ENCODE results near the gene ANKRD35.
"Not testable (repeated sequence)": the region's sequence is repeated elsewhere in the genome, so short reads cannot be mapped to it uniquely, and the experiment has no call there.

Gene ANKRD35

GRCh38 chr1:145824499-145824842 is 61.2 kb downstream of the ANKRD35 start:
- DNase-seq (ENCODE audit: low spot score) = peak; percentile 37
- TF ChIP-seq CTCF (IDR thresholded peaks at IDR 0.05; ENCODE audit: extremely low read depth, insufficient read depth, missing control alignments) = no peak
- in situ Hi-C loops (cut with MboI; ENCODE audit: low pct_unique_long_range_greater_than_20kb, low sequenced_read_pairs, unreplicated experiment) = no loop called here

GRCh38 chr1:145823565-145824498 is 61.8 kb downstream of the ANKRD35 start, which contains the start of the genes POLR3C and RNF115:
TSS of gene POLR3C (plus strand) at chr1:145824200. CDS start at chr1:145825777, 1,577 bp downstream.
TSS of gene RNF115 (minus strand) at chr1:145824095. CDS start at chr1:145823873, 222 bp downstream.
- peak; percentile 90 for DNase-seq (ENCODE audit: low spot score)
- in situ Hi-C loops (cut with MboI; ENCODE audit: low pct_unique_long_range_greater_than_20kb, low sequenced_read_pairs, unreplicated experiment) = no loop called here
- TF ChIP-seq CTCF (IDR thresholded peaks at IDR 0.05; ENCODE audit: extremely low read depth, insufficient read depth, missing control alignments) = no peak

GRCh38 chr1:145822779-145823331 is 62.8 kb downstream of the ANKRD35 start:
- DNase-seq (ENCODE audit: low spot score); in situ Hi-C loops (cut with MboI; ENCODE audit: low pct_unique_long_range_greater_than_20kb, low sequenced_read_pairs, unreplicated experiment): not testable (repeated sequence)

GRCh38 chr1:145818095-145818494 is 67.6 kb downstream of the ANKRD35 start:
- not testable (repeated sequence) for DNase-seq (ENCODE audit: low spot score)

More at GRCh38 chr1:145818095-145818494, 67.6 kb downstream of the ANKRD35 start:
- in situ Hi-C loops (cut with MboI; ENCODE audit: low pct_unique_long_range_greater_than_20kb, low sequenced_read_pairs, unreplicated experiment) = not testable (repeated sequence)
